Osteoblast (primary cell): ENCODE results near the gene IFNA13. TPM values are rescaled to one million over a fixed set of nuclear protein-coding genes. Genes with fewer than 3 reads are reported as not detected.
A peak's percentile ranks its signal among the peaks of the same experiment; 100 is the strongest.
"Not testable (repeated sequence)": the region's sequence is repeated elsewhere in the genome, so short reads cannot be mapped to it uniquely, and the experiment has no call there.

Experiments used
- DNase-seq: peaks from one replicate; pipeline ENCODE4 v3.0.0; 2011; ENCODE audit warnings: low spot score, mixed read lengths; ENCODE audit not compliant: insufficient read length; ENCODE audit errors: missing footprints
- H2AFZ ChIP-seq: 2 replicates; pipeline ENCODE4 v1.6.0; 2011; ENCODE audit warnings: mild to moderate bottlenecking, low read length
- H3K27ac ChIP-seq: 2 replicates; pipeline ENCODE4 v1.5.1; 2011; ENCODE audit warnings: mild to moderate bottlenecking, low read depth, low read length, moderate library complexity
- H3K27me3 ChIP-seq: 2 replicates; pipeline ENCODE4 v1.6.0; 2012; ENCODE audit warnings: mild to moderate bottlenecking, control low read depth, inconsistent platforms, low read length, moderate library complexity; ENCODE audit not compliant: insufficient read depth
- H3K36me3 ChIP-seq: 2 replicates; pipeline ENCODE4 v1.5.1; 2011; ENCODE audit warnings: mild to moderate bottlenecking, low read length, control low read depth, moderate library complexity; ENCODE audit not compliant: insufficient read depth
- H3K4me1 ChIP-seq: 2 replicates; pipeline ENCODE4 v1.5.1; 2011; ENCODE audit warnings: mild to moderate bottlenecking, low read length, control low read depth, moderate library complexity; ENCODE audit not compliant: insufficient read depth
- H3K4me2 ChIP-seq: 2 replicates; pipeline ENCODE4 v1.6.0; 2011; ENCODE audit warnings: mild to moderate bottlenecking, low read length; ENCODE audit not compliant: insufficient read depth
- H3K4me3 ChIP-seq: fragments of 200-600 bp; sonication (generic); 3 replicates; pipeline ENCODE4 v1.5.1; 2012; ENCODE audit warnings: mild to moderate bottlenecking, low read length, inconsistent platforms; ENCODE audit not compliant: insufficient read depth
- H3K79me2 ChIP-seq: 2 replicates; pipeline ENCODE4 v1.6.0; 2012; ENCODE audit warnings: mild to moderate bottlenecking, low read length, control low read depth, inconsistent platforms; ENCODE audit not compliant: insufficient read depth
- H3K9me3 ChIP-seq: 2 replicates; pipeline ENCODE4 v1.5.1; 2011; ENCODE audit warnings: low read depth, low read length, control low read depth
- H4K20me1 ChIP-seq: 2 replicates; pipeline ENCODE4 v1.6.0; 2012; ENCODE audit warnings: mild to moderate bottlenecking, low read length, control low read depth; ENCODE audit not compliant: insufficient read depth
- total RNA-seq: library from RNA; depleted of rRNA; stranded (reverse); fragments of >200 nt; gene quantifications from 2 replicates; pipeline ENCODE4 v1.2.3, GENCODE V29; 2012
- TF ChIP-seq, protein P1 (sequence below): IDR thresholded peaks from 2 replicates; pipeline ENCODE4 v1.5.1; 2011; ENCODE audit warnings: mild to moderate bottlenecking, low read depth, low read length, moderate library complexity; ENCODE audit errors: extremely low read depth

IFNA13 gene
- total RNA-seq, 1 donor = not detected

DNA sequence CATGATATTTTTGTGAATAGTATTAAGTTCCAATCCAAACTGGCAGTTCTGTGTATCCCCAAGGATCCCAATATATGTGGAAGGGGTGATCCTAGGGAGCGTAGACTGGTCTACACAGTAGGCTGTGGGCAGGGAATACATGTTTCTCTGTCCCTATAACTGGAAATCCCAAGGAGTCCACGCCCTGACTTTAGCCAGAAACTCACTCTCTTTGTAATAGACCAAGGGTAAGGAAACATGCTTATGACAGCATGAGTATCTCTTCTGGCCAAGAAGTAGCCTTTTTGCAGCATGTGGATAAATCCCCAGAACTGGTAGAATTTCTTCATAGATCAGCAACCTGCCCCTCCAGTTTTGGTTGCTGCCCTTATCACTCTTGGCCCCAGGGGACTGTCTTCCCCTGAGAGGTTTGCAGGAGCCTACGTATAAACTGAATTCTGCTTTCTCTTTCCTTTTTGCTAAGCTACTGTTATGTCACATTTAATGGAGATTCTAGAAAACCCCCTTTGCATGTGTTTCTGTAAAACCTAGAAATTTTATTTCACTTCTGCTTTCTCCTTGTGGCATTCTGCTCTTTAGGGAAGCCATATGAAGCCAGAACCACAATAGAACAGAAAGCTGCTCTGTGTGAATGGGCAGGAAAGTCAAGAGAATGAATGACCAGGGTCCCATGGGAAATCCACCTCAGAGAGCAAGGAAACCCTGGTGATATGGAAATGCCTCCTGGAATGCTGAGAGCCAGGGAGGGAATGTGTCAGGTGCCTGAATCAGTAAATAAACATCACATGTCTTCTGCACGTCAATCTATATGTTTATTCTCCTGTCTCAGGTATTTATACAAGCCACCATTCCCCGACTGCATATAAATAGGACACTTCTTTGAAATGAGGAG is 13.8 kb upstream of the IFNA13 start:
- no peak for DNase-seq
- H3K9me3 ChIP-seq = no peaks in the 10 kb centered on the region
- H3K27me3 ChIP-seq = peaks cover 56% of the 10 kb centered on the region
- no peaks in the 10 kb centered on the region for H3K36me3 ChIP-seq
- H3K27ac ChIP-seq = no peak overlapping the region
- H4K20me1 ChIP-seq = no peaks in the 10 kb centered on the region
- H3K4me3 ChIP-seq = no peak overlapping the region
- TF ChIP-seq, protein P1, sequence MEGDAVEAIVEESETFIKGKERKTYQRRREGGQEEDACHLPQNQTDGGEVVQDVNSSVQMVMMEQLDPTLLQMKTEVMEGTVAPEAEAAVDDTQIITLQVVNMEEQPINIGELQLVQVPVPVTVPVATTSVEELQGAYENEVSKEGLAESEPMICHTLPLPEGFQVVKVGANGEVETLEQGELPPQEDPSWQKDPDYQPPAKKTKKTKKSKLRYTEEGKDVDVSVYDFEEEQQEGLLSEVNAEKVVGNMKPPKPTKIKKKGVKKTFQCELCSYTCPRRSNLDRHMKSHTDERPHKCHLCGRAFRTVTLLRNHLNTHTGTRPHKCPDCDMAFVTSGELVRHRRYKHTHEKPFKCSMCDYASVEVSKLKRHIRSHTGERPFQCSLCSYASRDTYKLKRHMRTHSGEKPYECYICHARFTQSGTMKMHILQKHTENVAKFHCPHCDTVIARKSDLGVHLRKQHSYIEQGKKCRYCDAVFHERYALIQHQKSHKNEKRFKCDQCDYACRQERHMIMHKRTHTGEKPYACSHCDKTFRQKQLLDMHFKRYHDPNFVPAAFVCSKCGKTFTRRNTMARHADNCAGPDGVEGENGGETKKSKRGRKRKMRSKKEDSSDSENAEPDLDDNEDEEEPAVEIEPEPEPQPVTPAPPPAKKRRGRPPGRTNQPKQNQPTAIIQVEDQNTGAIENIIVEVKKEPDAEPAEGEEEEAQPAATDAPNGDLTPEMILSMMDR = no peak
- H3K4me2 ChIP-seq = peak overlapping the region; percentile 18
- H3K79me2 ChIP-seq = no peaks in the 10 kb centered on the region
- no peak overlapping the region for H2AFZ ChIP-seq
- H3K4me1 ChIP-seq = no peaks in the 10 kb centered on the region

GRCh38 chr9:21371467-21371866 is 3.6 kb upstream of the IFNA13 start:
- H3K36me3 ChIP-seq, H3K4me3 ChIP-seq, H3K4me1 ChIP-seq, H3K79me2 ChIP-seq, H2AFZ ChIP-seq, H3K4me2 ChIP-seq, H4K20me1 ChIP-seq, DNase-seq, H3K9me3 ChIP-seq, H3K27ac ChIP-seq: not testable (repeated sequence)
- H3K27me3 ChIP-seq = peaks cover 14% of the 10 kb centered on the region

DNA sequence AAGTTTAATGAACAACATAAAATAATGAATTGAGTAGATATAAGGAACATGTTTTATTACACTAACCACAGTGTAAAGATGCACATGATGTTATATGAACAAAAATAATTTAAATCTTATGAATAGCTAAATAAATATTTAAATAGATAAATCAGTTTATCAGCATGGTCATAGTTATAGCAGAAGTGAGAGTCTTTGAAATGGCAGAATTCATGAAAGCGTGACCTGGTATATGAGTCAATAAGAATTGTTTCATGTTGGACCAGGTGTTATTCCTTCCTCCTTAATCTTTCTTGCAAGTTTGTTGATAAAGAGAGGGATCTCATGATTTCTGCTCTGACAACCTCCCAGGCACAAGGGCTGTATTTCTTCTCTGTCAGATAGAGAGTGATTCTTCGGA is 688 bp downstream of the IFNA13 start:
- not testable (repeated sequence) for DNase-seq, H3K27ac ChIP-seq, H3K4me1 ChIP-seq, H4K20me1 ChIP-seq, H3K79me2 ChIP-seq, H3K4me2 ChIP-seq, H3K4me3 ChIP-seq, H3K36me3 ChIP-seq, H3K9me3 ChIP-seq, H2AFZ ChIP-seq
- peaks cover 28% of the 10 kb centered on the region for H3K27me3 ChIP-seq

GRCh38 chr9:21362287-21362686 is 5.6 kb downstream of the IFNA13 start:
- Histone ChIP-seq H4K20me1 (no peaks in the 10 kb centered on the region), H2AFZ (no peak overlapping the region), H3K4me3 (no peak overlapping the region), H3K4me1 (no peaks in the 10 kb centered on the region), H3K79me2 (no peaks in the 10 kb centered on the region), H3K27me3 (peaks cover 14% of the 10 kb centered on the region), H3K9me3 (no peaks in the 10 kb centered on the region), H3K36me3 (no peaks in the 10 kb centered on the region), H3K4me2 (no peak overlapping the region), H3K27ac (no peak overlapping the region)
- TF ChIP-seq, protein P1 = no peak
- no peak for DNase-seq
